ENCODE data around the gene SETDB1. TPM values are rescaled to one million over a fixed set of nuclear protein-coding genes. Genes with fewer than 3 reads are reported as not detected.

Gene SETDB1
- total RNA-seq, 1 experiment from 2014 or later, result 64.9 TPM

DNA sequence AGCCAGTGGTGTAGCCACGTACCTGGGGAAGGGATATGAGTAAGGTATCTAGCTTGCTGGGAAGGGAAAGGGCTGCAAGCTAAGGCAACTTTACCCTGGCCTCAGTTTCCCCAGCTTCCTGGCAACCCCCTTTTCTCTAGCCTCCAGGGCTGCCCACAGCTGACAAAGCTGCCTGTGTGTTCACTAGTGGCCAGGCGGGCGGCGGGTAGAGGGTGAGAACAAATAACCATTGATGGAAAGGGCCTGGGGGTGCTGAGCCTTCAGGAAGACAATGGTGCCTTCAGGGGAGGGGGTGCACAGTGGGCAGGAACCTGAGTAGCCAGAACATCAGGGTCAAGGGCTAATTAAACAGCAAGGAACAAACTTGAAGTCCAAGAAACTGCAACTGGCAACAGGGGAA, 42.3 kb downstream of the SETDB1 start:
- TF ChIP-seq, protein P1, sequence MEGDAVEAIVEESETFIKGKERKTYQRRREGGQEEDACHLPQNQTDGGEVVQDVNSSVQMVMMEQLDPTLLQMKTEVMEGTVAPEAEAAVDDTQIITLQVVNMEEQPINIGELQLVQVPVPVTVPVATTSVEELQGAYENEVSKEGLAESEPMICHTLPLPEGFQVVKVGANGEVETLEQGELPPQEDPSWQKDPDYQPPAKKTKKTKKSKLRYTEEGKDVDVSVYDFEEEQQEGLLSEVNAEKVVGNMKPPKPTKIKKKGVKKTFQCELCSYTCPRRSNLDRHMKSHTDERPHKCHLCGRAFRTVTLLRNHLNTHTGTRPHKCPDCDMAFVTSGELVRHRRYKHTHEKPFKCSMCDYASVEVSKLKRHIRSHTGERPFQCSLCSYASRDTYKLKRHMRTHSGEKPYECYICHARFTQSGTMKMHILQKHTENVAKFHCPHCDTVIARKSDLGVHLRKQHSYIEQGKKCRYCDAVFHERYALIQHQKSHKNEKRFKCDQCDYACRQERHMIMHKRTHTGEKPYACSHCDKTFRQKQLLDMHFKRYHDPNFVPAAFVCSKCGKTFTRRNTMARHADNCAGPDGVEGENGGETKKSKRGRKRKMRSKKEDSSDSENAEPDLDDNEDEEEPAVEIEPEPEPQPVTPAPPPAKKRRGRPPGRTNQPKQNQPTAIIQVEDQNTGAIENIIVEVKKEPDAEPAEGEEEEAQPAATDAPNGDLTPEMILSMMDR (IDR thresholded peaks at IDR 0.05; ENCODE audit: unreplicated experiment), result no peak
- CTCF ChIA-PET, result no interaction called here
- no peak for DNase-seq
- H3K27ac Mint-ChIP-seq (ENCODE audit: unreplicated experiment), result no peak overlapping the region
- no peaks in the 10 kb centered on the region for H3K9me3 Mint-ChIP-seq (ENCODE audit: low read depth, unreplicated experiment)
- H3K4me3 Mint-ChIP-seq (ENCODE audit: low read depth, unreplicated experiment), result no peak overlapping the region
- no TSS peak for BruUV-seq (replicated peaks)
- H3K36me3 Mint-ChIP-seq (ENCODE audit: insufficient read depth, unreplicated experiment), result peaks cover 71% of the 10 kb centered on the region
- H3K4me1 Mint-ChIP-seq (ENCODE audit: low read depth, unreplicated experiment), result peaks cover 30% of the 10 kb centered on the region
- no peaks in the 10 kb centered on the region for H3K27me3 Mint-ChIP-seq (ENCODE audit: unreplicated experiment)
- intact Hi-C loops (cut with micrococcal nuclease; ENCODE audit: unreplicated experiment), result no loop called here

GRCh38 chr1:150969626-150970025, 43.5 kb downstream of the SETDB1 start:
- CTCF ChIA-PET, result interaction anchor here (0.5 to 1.0 kb wide), 4 partner anchors 9 to 516 kb away, joined by 3 to 4 read pairs (median 3); no protein-coding TSS in a partner anchor
- no peak for DNase-seq
- Mint-ChIP-seq H3K27ac (ENCODE audit: unreplicated experiment) (no peak overlapping the region), H3K4me1 (ENCODE audit: low read depth, unreplicated experiment) (peaks cover 30% of the 10 kb centered on the region), H3K9me3 (ENCODE audit: low read depth, unreplicated experiment) (no peaks in the 10 kb centered on the region), H3K36me3 (ENCODE audit: insufficient read depth, unreplicated experiment) (peaks cover 66% of the 10 kb centered on the region), H3K4me3 (ENCODE audit: low read depth, unreplicated experiment) (no peak overlapping the region), H3K27me3 (ENCODE audit: unreplicated experiment) (no peaks in the 10 kb centered on the region)
- intact Hi-C loops (cut with micrococcal nuclease; ENCODE audit: unreplicated experiment), result no loop called here
- TF ChIP-seq, protein P1 (IDR thresholded peaks at IDR 0.05; ENCODE audit: unreplicated experiment), result no peak
- no TSS peak for BruUV-seq (replicated peaks)

DNA sequence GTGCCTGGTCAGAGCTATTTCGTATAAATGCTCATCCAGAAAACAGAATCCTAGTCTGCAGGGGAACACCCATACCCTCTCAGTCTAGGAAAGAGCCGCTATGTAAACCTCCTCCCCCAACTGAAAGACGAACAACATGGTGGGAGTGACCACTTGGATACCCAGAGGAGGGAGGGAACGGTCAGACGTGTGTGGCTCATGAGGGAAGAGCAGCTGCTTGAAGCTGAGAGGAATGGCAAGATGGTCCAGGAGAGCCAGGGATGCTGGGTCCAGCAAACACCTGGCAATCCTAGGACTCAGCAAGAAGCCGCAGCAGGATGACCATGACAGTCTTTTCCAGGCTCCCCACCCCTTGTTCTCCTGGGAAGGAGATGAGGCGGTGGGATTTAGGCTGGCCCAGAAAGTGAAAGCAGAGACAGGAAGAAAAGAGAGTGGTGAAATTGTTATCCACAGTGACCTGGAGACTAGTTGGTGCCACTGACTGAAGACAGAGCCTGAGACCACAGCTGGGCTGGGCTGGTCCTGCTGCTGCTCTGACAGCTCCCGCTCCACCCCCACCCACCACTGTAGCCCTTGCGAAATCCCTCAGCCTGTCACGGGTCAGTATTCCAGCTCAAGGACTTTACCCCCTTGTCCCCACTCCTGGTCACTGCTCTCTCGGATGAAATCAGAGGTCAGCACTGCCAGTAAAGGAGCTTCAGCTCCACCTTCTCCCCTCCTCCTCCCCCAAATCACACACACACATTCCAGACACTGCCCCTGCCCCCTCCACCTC, 44.8 kb downstream of the SETDB1 start:
- Mint-ChIP-seq H3K4me3 (ENCODE audit: low read depth, unreplicated experiment) (peak overlapping the region; percentile 82), H3K9me3 (ENCODE audit: low read depth, unreplicated experiment) (no peaks in the 10 kb centered on the region), H3K4me1 (ENCODE audit: low read depth, unreplicated experiment) (peaks cover 30% of the 10 kb centered on the region), H3K36me3 (ENCODE audit: insufficient read depth, unreplicated experiment) (peaks cover 67% of the 10 kb centered on the region), H3K27ac (ENCODE audit: unreplicated experiment) (no peak overlapping the region), H3K27me3 (ENCODE audit: unreplicated experiment) (no peaks in the 10 kb centered on the region)
- no TSS peak for BruUV-seq (replicated peaks)
- DNase-seq, result peak; percentile 52
- CTCF ChIA-PET, result interaction anchor here (1.0 kb wide), 1 partner anchor 33 kb away, joined by 3 read pairs; no protein-coding TSS in a partner anchor
- TF ChIP-seq, protein P1 (IDR thresholded peaks at IDR 0.05; ENCODE audit: unreplicated experiment), result no peak
- intact Hi-C loops (cut with micrococcal nuclease; ENCODE audit: unreplicated experiment), result no loop called here

DNA sequence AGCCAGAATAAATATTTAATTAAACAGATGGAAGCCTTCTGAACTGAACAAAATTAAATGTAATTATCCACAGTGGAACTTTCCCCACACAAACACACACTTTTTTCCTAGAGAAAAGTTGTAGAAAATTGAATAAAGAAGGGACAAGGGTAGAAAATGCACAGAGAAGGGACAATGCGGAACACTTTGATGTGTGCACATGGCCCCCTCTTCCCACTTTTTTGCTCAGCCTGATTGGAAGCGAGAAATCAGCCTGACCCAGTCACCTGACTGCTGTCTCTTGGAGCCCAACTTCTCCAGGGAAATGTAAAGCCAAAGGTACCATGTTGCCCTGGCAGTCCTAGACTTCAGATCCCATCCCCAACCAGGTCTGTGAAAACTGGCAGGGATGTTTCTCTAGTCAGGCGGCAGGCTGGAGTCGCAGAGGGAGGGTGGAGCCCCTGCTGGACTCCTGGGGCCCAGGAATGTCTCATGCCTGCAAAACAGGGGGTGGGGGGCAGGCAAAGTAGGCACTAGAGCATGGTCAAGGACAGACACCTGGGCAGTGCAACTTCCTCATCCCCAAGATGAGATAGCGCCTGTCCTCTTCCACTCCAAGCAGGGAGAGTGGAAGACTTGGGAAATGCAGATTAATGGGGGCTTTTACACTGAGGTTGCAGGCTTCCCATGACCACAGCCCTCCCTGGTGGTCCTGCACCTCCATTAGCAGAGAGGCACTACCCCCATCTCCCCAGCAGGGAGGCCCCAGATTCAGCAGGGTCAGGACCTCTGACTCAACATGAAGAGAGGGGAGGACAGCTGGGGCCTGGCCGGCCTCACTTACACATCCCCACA, 45.6 kb downstream of the SETDB1 start:
- peak overlapping the region; percentile 82 for H3K4me3 Mint-ChIP-seq (ENCODE audit: low read depth, unreplicated experiment)
- H3K36me3 Mint-ChIP-seq (ENCODE audit: insufficient read depth, unreplicated experiment), result peaks cover 60% of the 10 kb centered on the region
- peaks cover 38% of the 10 kb centered on the region for H3K4me1 Mint-ChIP-seq (ENCODE audit: low read depth, unreplicated experiment)
- no peaks in the 10 kb centered on the region for H3K9me3 Mint-ChIP-seq (ENCODE audit: low read depth, unreplicated experiment)
- no peaks in the 10 kb centered on the region for H3K27me3 Mint-ChIP-seq (ENCODE audit: unreplicated experiment)
- CTCF ChIA-PET, result no interaction called here
- no peak for DNase-seq
- TF ChIP-seq, protein P1 (IDR thresholded peaks at IDR 0.05; ENCODE audit: unreplicated experiment), result peak; percentile 15
- intact Hi-C loops (cut with micrococcal nuclease; ENCODE audit: unreplicated experiment), result no loop called here
- peak overlapping the region; percentile 49 for H3K27ac Mint-ChIP-seq (ENCODE audit: unreplicated experiment)
- BruUV-seq (replicated peaks), result no TSS peak

Measured in Calu3 (cell line).